UCSD-AML1 (cell line): Measurements from ENCODE around the gene ADGRL1.
"Not testable (repeated sequence)": the region's sequence is repeated elsewhere in the genome, so short reads cannot be mapped to it uniquely, and the experiment has no call there.

Experiments
- DNase-seq: peaks from one replicate; lab custom pipeline; 2025; ENCODE audit not compliant: unreplicated experiment; lab: John Stamatoyannopoulos, UW

Gene ADGRL1

DNA sequence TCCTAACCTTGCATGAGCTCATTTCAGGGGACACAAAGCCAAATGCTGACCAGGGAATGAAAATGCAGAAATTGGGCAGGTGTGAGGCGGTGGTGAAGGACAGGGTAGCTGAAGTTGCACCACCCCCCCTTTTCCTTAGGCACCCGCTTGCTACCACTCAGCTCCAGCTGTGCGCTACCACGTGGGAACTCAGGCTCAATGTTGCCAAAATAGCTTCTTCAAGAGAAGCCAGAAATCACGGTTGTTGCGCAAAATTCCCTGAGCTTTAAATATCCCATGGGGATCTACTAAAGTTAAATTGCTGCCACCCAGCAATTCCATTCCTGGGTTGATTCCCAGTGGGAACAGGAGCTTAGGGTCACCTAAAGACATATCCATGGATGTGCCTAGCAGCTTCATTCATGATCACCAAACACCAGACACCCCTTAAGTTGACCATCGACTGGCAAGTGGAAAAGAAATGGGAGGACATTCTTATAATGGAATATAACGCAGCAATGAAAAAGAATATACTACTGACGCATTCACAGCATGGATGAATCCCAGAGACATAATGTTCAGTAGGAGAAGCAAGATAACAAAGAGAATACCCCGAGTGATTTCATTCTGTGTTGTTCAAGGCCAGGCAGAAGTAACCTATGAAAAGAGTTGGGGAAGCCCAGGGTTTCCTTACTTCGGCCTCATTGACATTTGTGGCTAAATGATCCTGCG lies 12.8 kb upstream of the ADGRL1 start:
- DNase-seq: no peak

GRCh38 chr19:14217886-14218285 lies 11.9 kb upstream of the ADGRL1 start:
- DNase-seq: not testable (repeated sequence)

GRCh38 chr19:14214580-14214979 lies 8.6 kb upstream of the ADGRL1 start:
- DNase-seq: no peak

DNA sequence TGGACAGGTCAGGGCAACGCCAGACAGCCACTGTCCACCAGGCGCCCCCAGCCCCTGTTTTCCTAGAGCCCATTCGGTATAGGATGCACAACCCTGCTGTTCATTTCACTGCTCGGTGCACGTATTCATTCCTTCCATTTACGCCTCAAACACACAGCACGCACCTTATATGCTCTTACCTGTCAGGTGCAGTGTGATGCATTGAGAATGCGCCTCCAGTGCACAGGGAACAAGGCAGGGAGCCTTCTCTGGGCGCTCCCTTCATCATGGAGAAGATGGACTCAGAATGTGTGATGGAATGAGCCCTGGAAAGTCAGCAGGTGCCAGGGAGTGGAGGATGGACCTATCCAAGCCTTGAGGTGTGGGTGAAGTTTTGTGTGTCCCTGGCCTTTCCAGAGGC lies 4.2 kb upstream of the ADGRL1 start:
- DNase-seq: not testable (repeated sequence)

- not testable (repeated sequence) for DNase-seq
Observed at GRCh38 chr19:14209401-14209800, 3.4 kb upstream of the ADGRL1 start.

GRCh38 chr19:14208496-14208895 lies 2.5 kb upstream of the ADGRL1 start:
- not testable (repeated sequence) for DNase-seq

GRCh38 chr19:14207796-14208195 lies 1.8 kb upstream of the ADGRL1 start:
- not testable (repeated sequence) for DNase-seq

DNA sequence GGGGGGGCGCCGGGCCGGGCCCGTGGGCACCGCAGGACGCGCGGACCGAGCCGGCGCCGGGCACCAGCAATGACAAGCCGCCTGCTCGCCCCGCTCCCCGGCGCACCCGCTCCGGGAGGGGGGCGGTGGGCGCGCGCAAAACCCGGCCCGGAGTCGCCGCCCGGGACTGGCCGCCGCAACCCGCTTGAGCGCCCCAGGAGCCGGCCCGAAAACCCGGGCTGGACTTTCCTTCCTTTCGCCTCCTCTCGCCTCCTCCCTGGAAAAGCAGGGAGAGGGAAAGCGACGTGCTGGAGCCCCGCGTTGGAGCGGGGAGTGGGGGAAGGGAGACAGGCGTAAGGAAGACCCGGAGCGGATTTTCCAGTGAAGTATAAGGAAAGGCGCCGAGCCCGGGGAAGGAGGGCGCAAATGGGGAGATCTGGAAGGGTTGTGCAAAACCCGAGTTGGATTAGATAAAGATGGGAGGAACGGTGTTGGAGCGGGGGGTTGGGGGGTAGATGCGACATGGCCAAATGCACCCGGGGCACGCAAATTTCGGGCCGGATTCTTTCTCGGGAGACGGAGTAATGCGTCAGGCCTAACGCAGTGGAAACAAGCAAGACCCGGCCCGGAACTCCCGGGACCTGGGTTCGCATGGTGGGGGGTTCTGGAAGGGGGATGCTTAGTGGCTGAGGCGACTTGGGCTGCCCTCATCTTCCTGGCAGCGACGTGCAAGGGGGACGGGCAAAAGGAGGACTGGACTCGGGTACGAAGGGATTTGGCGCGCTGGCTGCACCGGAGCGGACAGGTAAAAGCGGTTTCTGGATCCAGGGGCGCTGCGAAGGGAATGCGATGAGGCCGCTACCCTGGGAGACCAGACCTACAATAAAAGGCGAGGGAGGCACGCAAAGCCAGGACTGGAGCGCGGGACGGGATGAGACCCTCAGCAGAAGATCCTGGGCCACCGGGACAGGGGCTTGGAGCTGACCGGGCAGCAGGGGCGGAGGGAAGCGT lies 1.1 kb upstream of the ADGRL1 start:
- DNase-seq: peak; percentile 93

DNA sequence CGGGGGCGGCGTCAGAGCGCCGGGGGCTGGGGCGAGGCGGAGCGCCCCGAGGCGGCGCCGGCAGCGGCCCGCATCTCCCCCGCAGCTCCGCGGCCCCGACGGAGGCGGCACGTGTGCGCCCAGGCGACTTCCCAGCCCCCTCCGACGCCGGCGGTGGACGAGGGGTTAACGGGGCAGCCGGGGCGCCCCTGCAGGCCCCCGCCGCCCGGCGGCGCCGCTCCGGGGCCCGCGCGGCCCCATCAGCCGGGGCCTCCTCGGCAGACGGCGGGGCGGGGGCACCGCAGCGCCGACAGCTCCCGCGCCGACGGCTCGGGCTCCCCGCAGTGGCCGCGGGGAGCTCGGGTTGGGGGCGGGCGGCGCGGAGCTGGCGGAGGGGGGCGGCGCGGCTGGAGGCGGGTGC lies 339 bp upstream of the ADGRL1 start:
- DNase-seq: not testable (repeated sequence)

DNA sequence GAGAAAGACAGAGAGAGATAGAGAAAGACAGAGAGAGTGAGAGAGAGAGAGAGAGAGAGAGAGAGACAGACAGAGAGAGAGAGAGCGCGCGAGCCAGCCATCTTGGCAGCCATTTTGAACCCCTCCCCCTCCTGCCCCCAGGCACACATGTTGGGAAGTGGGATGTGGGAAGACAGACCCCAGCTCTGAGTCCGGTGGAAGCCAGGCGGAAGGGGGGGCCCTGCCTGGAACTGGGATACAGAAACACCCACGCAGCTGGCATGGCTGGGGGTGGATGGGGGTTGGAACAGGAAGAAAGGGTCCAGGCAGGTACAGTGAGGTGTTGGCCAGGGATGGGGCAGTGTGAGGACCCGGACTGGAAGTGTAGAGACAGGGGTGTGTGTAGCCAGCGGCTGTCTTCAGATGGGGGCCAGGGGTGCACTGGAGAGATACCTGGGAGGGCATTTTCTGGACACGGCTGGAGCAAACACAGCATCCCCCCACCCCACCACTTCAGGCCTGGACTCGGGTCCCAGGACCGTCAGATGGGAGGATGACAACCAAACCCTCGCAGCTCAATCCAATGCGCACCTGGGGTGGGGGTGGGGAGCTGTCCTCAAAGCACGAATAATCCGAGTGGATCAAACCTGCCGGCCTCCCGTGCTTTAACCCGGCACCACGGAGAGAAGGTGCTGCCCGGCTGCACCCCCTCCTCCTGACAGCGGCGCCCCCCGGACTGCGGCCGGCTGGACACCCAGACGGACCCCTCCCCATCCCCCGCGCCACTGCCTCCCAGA lies 1.1 kb downstream of the ADGRL1 start:
- not testable (repeated sequence) for DNase-seq

GRCh38 chr19:14204219-14204618 lies 1.8 kb downstream of the ADGRL1 start:
- DNase-seq: not testable (repeated sequence)

DNA sequence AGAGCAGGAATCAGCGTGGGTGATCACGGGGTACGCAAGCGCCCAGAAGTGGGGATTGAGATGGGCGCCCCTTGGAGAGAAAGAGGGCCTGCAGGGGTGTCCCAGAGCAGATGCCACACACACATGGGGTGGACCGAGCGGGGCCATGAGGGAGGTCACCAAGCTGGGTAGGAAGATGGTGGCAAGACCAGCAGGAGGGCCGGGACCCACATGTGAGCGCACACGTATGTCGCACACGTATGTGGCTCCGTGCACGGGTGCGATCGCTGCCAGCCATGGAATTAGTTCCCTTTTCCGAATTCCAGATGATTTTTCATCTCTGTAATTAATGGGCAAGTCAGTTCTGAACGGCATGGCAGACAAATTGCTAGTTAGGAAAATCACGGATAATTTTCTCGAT lies 2.2 kb downstream of the ADGRL1 start:
- not testable (repeated sequence) for DNase-seq

DNA sequence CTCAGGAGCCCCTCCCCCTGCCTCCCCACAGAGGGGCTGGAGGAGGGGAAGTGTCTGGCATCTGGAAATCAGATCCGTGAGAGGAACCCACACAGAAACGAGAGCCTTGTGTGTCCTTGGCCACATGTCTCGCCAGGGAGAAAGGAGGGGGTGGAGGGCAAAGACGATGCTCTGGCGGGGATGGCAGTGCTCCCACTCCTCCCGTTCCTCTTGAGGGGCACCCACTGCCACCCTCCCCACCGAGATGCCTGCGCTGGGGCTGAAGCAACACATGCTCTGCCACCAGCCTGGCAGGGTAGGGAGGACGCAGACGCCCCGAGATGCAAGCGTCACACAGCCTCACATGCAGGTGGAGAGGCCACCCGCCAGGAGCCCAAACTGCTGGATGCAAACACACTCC lies 2.8 kb downstream of the ADGRL1 start:
- DNase-seq: peak; percentile 28

GRCh38 chr19:14201481-14201880 lies 4.5 kb downstream of the ADGRL1 start:
- not testable (repeated sequence) for DNase-seq

DNA sequence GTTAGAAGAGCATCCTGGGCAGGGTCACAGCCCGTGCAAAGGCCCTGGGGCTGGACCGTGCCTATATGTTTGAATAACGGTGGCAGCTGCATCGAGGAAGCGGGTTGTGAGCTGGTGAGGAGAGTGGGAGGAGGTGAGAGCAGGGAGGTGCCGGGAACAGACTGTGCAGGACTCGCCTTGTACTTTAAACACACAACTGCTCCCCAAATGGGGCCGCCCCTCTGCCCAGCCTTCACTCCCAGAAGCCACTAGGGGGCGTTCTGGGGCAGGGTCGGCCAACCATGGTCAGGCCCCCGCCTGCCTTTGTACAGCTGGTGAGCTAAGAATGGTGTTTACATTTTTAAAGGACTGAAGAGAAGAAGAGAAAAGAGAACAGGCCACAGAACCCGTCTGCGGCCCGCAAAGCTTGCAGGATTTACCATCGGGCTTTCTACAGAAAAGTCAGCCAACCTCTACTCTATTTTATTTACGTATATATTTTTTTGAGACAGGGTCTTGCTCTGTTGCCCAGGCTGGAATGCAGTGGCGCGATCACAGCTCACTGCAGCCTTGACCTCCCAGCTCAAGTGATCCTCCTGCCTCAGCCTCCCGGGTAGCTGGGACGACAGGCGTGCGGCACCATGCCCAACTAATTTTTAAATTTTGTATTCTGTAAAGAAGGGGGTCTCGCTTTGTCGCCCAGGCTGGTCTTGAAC lies 5.7 kb downstream of the ADGRL1 start:
- peak; percentile 55 for DNase-seq

DNA sequence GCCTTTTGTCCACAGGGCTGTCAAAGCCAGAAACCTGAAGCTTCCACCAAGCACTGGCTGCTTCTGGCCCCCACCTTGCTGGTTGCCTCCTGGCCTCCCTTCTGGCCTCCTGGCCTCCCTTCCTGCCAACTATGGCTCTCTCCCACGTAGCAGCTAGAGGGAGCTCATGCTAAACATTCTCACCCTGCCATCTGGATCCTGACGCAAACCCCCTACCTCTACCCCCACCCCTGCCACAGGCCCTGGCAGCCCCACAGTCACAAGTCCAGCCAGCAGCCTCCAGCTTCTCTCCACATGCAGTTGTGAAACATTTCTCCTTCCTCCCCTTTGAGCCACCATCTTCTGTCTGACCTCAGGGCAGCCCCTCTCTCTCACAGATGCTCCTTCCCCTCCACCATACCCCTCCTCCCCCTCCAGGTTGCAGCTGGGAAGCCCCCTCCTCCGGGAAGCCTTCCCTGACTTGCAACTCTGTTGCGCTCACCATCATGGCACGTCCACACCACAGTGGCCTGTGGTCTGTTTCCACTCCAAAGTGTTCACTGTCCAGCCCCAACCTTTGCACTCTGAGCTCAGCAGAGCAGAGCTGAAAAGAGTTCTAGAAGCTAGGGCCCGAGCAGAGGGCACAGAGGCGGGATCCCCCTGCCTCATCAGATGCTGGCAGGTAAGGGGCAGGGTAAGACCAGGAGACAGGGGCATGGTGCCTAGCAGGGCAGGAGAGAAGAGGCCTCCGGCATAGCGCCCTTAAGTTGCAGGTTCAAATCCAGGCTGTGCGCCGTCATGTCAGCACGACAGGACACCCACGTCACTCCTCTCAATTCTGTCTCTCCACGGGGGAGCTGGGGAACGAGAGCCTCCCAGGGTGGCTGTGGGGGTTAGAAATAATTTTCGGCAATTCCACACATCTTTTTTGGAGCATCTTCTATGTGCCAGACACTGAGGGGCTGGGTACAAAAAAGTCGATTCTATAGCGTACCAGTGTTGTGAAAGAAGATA lies 7.3 kb downstream of the ADGRL1 start:
- no peak for DNase-seq

DNA sequence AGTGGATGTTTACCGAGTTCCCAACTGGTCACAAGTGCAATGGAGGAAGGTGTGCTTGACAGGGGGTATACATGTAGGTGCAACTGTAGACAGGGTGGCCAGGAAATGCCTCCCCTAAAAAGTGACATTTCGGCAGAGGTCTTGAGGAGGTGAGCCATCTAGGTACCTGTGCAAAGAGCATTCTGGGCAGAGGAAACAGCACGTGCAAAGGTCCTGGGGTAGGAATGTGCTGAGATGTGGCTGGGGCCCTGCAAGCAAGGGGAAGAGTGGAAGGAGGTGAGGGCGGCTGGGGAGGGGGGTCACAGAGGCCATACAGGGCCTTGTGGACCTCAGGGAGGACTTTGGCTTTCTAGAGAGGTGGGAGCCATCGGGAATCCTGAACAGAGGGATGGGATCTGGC lies 8.1 kb downstream of the ADGRL1 start:
- DNase-seq: no peak

DNA sequence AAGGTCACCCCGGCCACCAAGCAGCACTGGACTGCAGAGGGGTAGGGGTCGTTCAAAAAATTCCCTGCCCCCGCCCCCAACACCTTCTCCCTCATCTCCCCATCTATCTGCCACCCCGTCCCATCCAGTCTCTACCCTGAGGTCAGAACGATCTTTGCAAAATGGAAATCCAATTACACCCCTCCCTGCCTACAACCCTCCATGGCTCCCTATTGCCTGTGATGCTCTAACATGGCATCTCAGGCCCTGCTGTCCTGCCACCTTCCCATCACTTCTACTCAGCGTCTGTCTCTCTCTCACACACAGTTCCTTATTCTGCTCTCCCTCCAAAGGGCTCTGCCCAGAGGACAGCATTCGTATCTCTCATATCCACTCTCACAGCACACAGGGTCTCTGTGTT lies 8.7 kb downstream of the ADGRL1 start:
- not testable (repeated sequence) for DNase-seq

DNA sequence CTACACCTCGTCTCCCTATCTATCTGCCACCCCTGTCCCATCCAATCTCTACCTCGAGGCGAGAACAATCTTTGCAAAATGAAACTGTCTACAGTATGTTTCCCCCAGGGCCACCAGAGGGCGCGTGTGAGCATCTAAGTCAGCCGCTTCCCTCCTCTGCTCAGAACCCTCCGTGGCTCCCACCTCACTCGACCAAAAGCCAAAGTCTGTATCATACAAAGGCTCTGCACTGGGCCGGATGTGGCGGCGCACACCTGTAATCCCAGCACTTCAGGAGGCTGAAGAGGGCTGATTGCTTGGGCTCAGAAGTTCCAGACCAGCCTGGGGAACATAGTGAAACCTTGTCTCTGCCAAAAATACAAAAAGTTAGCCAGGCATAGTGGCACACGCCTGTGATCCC lies 9.9 kb downstream of the ADGRL1 start:
- peak; percentile 51 for DNase-seq
